Measurements from ENCODE around the gene DEPP1. TPM values are rescaled to one million over a fixed set of nuclear protein-coding genes. Genes with fewer than 3 reads are reported as not detected.
A peak's percentile ranks its signal among the peaks of the same experiment; 100 is the strongest.

DEPP1 gene
- total and polyA plus RNA-seq, 2 of the 13 experiments (the other 11 are each of a cell fraction or from before 2014, with no cell fraction given), result 14.8 to 270 TPM

DNA sequence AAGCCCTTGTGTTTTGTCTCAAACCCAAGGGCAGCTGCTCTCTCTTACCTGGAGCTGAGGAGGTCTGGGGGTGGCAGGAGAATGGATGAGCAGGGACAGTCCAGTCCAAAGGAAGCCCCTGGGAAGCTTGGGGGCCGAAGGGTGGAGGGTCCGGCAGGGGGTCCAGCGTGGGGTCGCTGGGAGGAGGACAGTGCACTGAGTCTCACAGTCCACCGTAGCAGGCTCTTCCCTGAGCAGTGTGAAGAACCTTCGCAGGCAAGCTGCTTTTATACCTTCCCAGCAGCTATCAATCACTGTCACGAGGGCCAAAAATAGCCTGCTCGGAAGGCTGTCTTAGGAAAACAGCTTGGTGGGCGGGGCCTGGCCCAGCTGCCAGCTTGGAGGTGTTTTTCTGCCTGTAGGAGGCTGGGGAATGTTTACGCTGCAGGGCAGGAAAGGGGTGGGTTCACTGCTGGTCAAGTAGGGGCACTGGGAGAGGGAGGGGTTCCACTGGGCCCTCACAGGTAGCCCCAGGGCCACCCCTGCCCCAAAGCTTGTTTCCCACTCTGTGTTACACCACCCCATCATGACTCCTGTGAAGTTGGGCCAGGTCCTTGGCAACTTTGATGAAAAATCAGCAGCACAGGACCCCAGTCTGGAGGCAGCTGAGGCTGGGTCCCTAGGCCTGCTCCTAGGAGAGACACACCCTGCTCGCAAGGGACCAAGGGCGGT lies at the start of gene DEPP1 (continued):
- TF ChIP-seq ZBTB7A (CRISPR knock-in tag; IDR thresholded peaks at IDR 0.05), result peak; percentile 85; the same call in 1 of the 2 replicates
- no peak for TF ChIP-seq GZF1 (CRISPR knock-in tag; IDR thresholded peaks at IDR 0.05)
- TF ChIP-seq RELA (CRISPR knock-in tag; IDR thresholded peaks at IDR 0.05), result peak; percentile 60; the same call in 1 of the 2 replicates
- TF ChIP-seq ZNF3 (CRISPR knock-in tag; IDR thresholded peaks at IDR 0.05), result no peak
- TF ChIP-seq ZNF776 (CRISPR knock-in tag; IDR thresholded peaks at IDR 0.05), result no peak
- TF ChIP-seq PAX8 (CRISPR knock-in tag; IDR thresholded peaks at IDR 0.05; ENCODE audit: borderline replicate concordance), result no peak
- peak; percentile 66; the same call in 1 of the 2 replicates for TF ChIP-seq FOXJ3 (CRISPR knock-in tag; IDR thresholded peaks at IDR 0.05; ENCODE audit: borderline replicate concordance)
- peak; percentile 40; the same call in 1 of the 2 replicates for TF ChIP-seq KDM6A (CRISPR knock-in tag; IDR thresholded peaks at IDR 0.05; ENCODE audit: low read depth)
- TF ChIP-seq, protein P1, sequence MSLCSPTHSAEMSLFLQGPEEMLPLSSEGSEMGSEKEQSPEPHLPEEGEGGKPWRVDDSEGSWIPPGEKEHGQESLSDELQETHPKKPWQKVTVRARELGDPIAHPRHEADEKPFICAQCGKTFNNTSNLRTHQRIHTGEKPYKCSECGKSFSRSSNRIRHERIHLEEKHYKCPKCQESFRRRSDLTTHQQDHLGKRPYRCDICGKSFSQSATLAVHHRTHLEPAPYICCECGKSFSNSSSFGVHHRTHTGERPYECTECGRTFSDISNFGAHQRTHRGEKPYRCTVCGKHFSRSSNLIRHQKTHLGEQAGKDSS (CRISPR knock-in tag; IDR thresholded peaks at IDR 0.05; ENCODE audit: borderline replicate concordance, low read depth), result peak; percentile 90; the same call in 1 of the 2 replicates
- peak; percentile 72 for TF ChIP-seq XBP1 (CRISPR knock-in tag; IDR thresholded peaks at IDR 0.05)
- TF ChIP-seq, protein P2, sequence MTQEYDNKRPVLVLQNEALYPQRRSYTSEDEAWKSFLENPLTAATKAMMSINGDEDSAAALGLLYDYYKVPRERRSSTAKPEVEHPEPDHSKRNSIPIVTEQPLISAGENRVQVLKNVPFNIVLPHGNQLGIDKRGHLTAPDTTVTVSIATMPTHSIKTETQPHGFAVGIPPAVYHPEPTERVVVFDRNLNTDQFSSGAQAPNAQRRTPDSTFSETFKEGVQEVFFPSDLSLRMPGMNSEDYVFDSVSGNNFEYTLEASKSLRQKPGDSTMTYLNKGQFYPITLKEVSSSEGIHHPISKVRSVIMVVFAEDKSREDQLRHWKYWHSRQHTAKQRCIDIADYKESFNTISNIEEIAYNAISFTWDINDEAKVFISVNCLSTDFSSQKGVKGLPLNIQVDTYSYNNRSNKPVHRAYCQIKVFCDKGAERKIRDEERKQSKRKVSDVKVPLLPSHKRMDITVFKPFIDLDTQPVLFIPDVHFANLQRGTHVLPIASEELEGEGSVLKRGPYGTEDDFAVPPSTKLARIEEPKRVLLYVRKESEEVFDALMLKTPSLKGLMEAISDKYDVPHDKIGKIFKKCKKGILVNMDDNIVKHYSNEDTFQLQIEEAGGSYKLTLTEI (CRISPR knock-in tag; conservative IDR thresholded peaks at IDR 0.05), result no peak
- no peak; the same call in 1 of the 2 replicates for TF ChIP-seq ZFY (CRISPR knock-in tag; IDR thresholded peaks at IDR 0.05)
- TF ChIP-seq GPN1 (CRISPR knock-in tag; IDR thresholded peaks at IDR 0.05; ENCODE audit: borderline replicate concordance), result 0 out of 2 replicates have a peak, but pooled peaks have one; percentile 49
- peak; percentile 71 for TF ChIP-seq HNF1A (IDR thresholded peaks at IDR 0.05; ENCODE audit: low read depth)
- TF ChIP-seq HNF1A (CRISPR knock-in tag; IDR thresholded peaks at IDR 0.05; ENCODE audit: borderline replicate concordance), result peak; percentile 84
- TF ChIP-seq ZFP37 (CRISPR knock-in tag; IDR thresholded peaks at IDR 0.05; ENCODE audit: borderline replicate concordance), result peak; percentile 96
- TF ChIP-seq MTF2 (CRISPR knock-in tag; IDR thresholded peaks at IDR 0.05; ENCODE audit: borderline replicate concordance), result no peak
- TF ChIP-seq BRF2 (CRISPR knock-in tag; IDR thresholded peaks at IDR 0.05), result no peak
- peak; percentile 89; the same call in 1 of the 2 replicates for TF ChIP-seq KLF9 (CRISPR knock-in tag; IDR thresholded peaks at IDR 0.05; ENCODE audit: low read depth)
- TF ChIP-seq PHF8 (CRISPR knock-in tag; IDR thresholded peaks at IDR 0.05), result peak; percentile 45; the same call in 1 of the 2 replicates
